ENCODE results near the gene TRIM75.

GRCh38 chr4:165048170-165048569 is 5.5 kb upstream of the TRIM75 start:
- TF ChIP-seq GATA3 (IDR thresholded peaks at IDR 0.05; ENCODE audit: low read depth, low read length) (no peak), GATA2 (IDR thresholded peaks at IDR 0.05; ENCODE audit: low read depth, low read length) (no peak)
